ENCODE measurements around the gene GRP. TPM values are rescaled to one million over a fixed set of nuclear protein-coding genes. Genes with fewer than 3 reads are reported as not detected.

GRP gene
- total RNA-seq, 2 donors from 2014 or later = not detected

GRCh38 chr18:59272891-59273758 is 53.2 kb downstream of the GRP start, which contains the start of gene RAX:
TSS of gene RAX (minus strand) at chr18:59273454. CDS start at chr18:59273206, 248 bp downstream.
- no peaks in the 10 kb centered on the region for H3K36me3 ChIP-seq
- no peak for TF ChIP-seq CTCF (IDR thresholded peaks at IDR 0.05)
- peaks cover 10 to 31% of the 10 kb centered on the region in 2 donors for H3K4me1 ChIP-seq (ENCODE audit: control insufficient read depth in 1 of 2, low read depth in 2 of 2)
- ATAC-seq (ENCODE audit: insufficient number of reproducible peaks, low FRiP score, low read depth) = no peak
- H3K27me3 ChIP-seq (replicated peaks; ENCODE audit: insufficient read depth) = peaks cover 38% of the 10 kb centered on the region
- no peaks in the 10 kb centered on the region for H3K9me3 ChIP-seq
- no peak within 1 kb of the TSS for H3K27ac ChIP-seq
- peak within 1 kb of the TSS; percentile 64 for H3K4me3 ChIP-seq
- no peak for DNase-seq (ENCODE audit: low spot score)

DNA sequence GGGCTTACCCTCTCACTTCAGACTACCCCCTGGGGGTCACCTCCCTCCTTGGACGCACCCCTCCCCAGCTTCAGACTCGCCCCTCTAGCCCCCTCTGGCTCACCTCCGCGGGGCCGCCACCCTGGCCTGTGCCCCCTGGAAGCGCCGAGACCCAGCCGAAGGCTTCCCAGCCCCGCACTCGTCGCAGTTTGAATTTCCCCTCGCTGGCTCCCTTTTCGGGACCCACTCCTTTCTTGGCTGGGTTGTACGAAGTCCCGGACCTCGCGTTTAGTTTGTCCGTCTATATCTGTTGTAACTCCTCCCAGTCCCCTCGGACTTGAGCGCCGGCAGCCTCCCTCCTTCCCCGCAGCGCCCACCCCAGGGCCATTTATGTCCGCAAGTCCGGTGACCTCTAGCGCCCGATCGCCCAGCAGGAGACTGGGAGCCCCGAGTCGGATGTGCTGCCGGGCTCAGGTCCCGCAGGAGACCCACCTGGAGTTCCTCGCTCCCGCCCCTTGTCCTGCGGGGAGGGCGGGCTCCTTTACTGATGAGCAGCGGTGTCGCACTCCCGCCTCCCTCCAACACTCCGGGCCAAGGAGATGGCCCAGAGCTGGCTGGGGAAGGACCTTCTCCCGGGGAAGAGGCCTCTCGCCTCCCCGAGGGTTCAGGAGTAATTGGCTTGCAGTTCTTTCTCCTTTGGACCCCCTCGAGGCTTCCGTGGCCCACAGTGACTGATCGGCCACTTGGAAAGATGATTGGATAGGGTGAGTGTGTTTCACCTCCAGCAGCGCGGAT is 54.0 kb downstream of the GRP start:
- DNase-seq (ENCODE audit: low spot score) = no peak
- Histone ChIP-seq H3K9me3 (no peaks in the 10 kb centered on the region), H3K27me3 (replicated peaks; ENCODE audit: insufficient read depth) (peaks cover 34% of the 10 kb centered on the region), H3K4me3 (peak overlapping the region; percentile 64), H3K36me3 (no peaks in the 10 kb centered on the region), H3K4me1 (ENCODE audit: control insufficient read depth in 1 of 2, low read depth in 2 of 2) (peaks cover 7 to 23% of the 10 kb centered on the region in 2 donors), H3K27ac (no peak overlapping the region)
- no peak for ATAC-seq (ENCODE audit: insufficient number of reproducible peaks, low FRiP score, low read depth)
- TF ChIP-seq CTCF (IDR thresholded peaks at IDR 0.05) = no peak

- H3K36me3 ChIP-seq = no peaks in the 10 kb centered on the region
- peaks cover 34% of the 10 kb centered on the region for H3K27me3 ChIP-seq (replicated peaks; ENCODE audit: insufficient read depth)
- ATAC-seq (ENCODE audit: insufficient number of reproducible peaks, low FRiP score, low read depth) (no peak), DNase-seq (ENCODE audit: low spot score) (no peak)
- peaks cover 6 to 22% of the 10 kb centered on the region in 2 donors for H3K4me1 ChIP-seq (ENCODE audit: control insufficient read depth in 1 of 2, low read depth in 2 of 2)
- H3K27ac ChIP-seq = no peak overlapping the region
- H3K9me3 ChIP-seq = no peaks in the 10 kb centered on the region
- no peak for TF ChIP-seq CTCF (IDR thresholded peaks at IDR 0.05)
- no peak overlapping the region for H3K4me3 ChIP-seq
Measured at GRCh38 chr18:59274533-59274928, 54.6 kb downstream of the GRP start.

DNA sequence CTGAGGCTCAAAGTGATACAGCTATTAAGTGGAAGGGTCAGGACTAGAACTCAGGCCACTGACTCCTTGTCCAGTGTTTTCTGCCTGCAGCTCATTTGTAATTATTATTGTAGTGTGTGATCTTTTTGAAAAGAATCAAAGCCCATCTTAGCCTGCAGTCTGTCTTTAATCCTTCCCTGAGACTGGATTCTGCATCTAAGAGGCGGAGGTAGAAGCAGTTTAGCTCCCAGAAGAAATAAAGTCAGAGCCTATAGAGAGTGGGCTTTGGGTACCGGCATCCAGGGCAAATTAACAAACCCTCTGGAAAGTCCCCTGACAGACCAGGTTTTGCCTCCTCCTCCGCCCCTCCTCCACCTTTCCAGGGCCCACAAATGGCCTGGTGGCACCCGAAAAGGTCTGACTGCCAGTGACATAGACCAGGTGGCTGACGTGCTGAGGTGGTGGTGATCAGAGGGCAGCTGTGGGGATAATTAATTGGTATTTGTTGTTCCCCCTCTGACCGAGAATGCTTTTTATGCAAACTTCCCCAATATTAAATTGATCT is 55.5 kb downstream of the GRP start:
- H3K4me3 ChIP-seq = no peak overlapping the region
- no peak overlapping the region for H3K27ac ChIP-seq
- peaks cover 28% of the 10 kb centered on the region for H3K27me3 ChIP-seq (replicated peaks; ENCODE audit: insufficient read depth)
- H3K4me1 ChIP-seq (ENCODE audit: control insufficient read depth in 1 of 2, low read depth in 2 of 2) = peaks cover 6 to 22% of the 10 kb centered on the region in 2 donors
- ATAC-seq (ENCODE audit: insufficient number of reproducible peaks, low FRiP score, low read depth) = no peak
- no peaks in the 10 kb centered on the region for H3K9me3 ChIP-seq
- DNase-seq (ENCODE audit: low spot score) = no peak
- no peaks in the 10 kb centered on the region for H3K36me3 ChIP-seq
- no peak for TF ChIP-seq CTCF (IDR thresholded peaks at IDR 0.05)

DNA sequence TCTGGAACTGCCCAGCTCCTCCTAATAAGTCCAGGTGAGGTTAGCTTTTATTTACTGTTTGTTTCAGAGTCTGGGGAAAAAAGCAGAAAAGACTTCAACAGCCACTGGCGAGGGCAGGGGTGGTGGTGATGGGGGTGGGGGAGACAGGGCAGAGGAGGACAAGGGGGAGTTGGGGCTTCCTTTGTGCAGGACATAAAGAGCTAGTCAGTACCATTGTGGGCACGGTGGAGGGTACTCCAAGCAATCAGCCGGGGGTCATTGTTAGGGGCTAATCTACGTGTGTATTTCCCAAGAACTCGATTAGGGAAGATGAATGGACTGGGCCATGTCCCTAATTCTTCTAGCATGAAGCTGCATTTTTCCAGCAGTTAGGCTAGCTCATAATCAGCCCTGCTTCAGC is 56.1 kb downstream of the GRP start:
- DNase-seq (ENCODE audit: low spot score) (no peak), ATAC-seq (ENCODE audit: insufficient number of reproducible peaks, low FRiP score, low read depth) (no peak)
- Histone ChIP-seq H3K27me3 (replicated peaks; ENCODE audit: insufficient read depth) (peaks cover 24% of the 10 kb centered on the region), H3K36me3 (no peaks in the 10 kb centered on the region), H3K9me3 (no peaks in the 10 kb centered on the region), H3K4me3 (no peak overlapping the region), H3K4me1 (ENCODE audit: control insufficient read depth in 1 of 2, low read depth in 2 of 2) (peaks cover 6 to 22% of the 10 kb centered on the region in 2 donors), H3K27ac (no peak overlapping the region)
- no peak for TF ChIP-seq CTCF (IDR thresholded peaks at IDR 0.05)

Measured in thoracic aorta (tissue), 2 donors.